Neural progenitor cell (in vitro differentiated cells): ENCODE results near the gene GRM8.

Experiments used
- EZH2 ChIP-seq: fragments of 200-600 bp; sonication (generic); IDR thresholded peaks from 2 replicates; pipeline ENCODE4 v1.6.1; 2017; ENCODE audit warnings: antibody characterized with exemption, mild to moderate bottlenecking, moderate library complexity
- TF ChIP-seq, protein P1 (sequence below): fragments of 200-600 bp; sonication (generic); IDR thresholded peaks from 2 replicates; pipeline ENCODE4 v1.5.1; 2017; ENCODE audit warnings: antibody characterized with exemption, mild to moderate bottlenecking

- TF ChIP-seq, protein P1, sequence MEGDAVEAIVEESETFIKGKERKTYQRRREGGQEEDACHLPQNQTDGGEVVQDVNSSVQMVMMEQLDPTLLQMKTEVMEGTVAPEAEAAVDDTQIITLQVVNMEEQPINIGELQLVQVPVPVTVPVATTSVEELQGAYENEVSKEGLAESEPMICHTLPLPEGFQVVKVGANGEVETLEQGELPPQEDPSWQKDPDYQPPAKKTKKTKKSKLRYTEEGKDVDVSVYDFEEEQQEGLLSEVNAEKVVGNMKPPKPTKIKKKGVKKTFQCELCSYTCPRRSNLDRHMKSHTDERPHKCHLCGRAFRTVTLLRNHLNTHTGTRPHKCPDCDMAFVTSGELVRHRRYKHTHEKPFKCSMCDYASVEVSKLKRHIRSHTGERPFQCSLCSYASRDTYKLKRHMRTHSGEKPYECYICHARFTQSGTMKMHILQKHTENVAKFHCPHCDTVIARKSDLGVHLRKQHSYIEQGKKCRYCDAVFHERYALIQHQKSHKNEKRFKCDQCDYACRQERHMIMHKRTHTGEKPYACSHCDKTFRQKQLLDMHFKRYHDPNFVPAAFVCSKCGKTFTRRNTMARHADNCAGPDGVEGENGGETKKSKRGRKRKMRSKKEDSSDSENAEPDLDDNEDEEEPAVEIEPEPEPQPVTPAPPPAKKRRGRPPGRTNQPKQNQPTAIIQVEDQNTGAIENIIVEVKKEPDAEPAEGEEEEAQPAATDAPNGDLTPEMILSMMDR = no peak
- TF ChIP-seq EZH2 = no peak
These were observed 5.4 kb upstream of the GRM8 start for GRCh38 chr7:127258111-127258510.
